Stomach smooth muscle (tissue), 2 donors: ENCODE results near the gene TRIM4.
"Not testable (repeated sequence)": the region's sequence is repeated elsewhere in the genome, so short reads cannot be mapped to it uniquely, and the experiment has no call there.

Source experiments
- H3K27ac ChIP-seq: one replicate; pipeline ENCODE4 v1.7.0; 2013; ENCODE audit warnings: mild to moderate bottlenecking, low read length, inconsistent platforms
- H3K27me3 ChIP-seq, 2 donors: one replicate each; pipeline ENCODE4 v1.7.0; 2013; ENCODE audit warnings: low read length in 2 of 2; ENCODE audit not compliant: insufficient read depth in 2 of 2, control insufficient read depth in 1 of 2
- H3K36me3 ChIP-seq, 2 donors: one replicate each; pipeline ENCODE4 v1.7.0; 2013; ENCODE audit warnings: low read length in 2 of 2; ENCODE audit not compliant: control insufficient read depth in 2 of 2, insufficient read depth in 2 of 2
- H3K4me1 ChIP-seq: one replicate; pipeline ENCODE4 v1.7.0; 2013; ENCODE audit warnings: low read length; ENCODE audit not compliant: control insufficient read depth, insufficient read depth
- H3K4me3 ChIP-seq, 2 donors: one replicate each; pipeline ENCODE4 v1.7.0; 2013; ENCODE audit warnings: low read length in 2 of 2
- H3K9ac ChIP-seq, 2 donors: one replicate each; pipeline ENCODE4 v1.7.0; 2013; ENCODE audit warnings: low read length in 2 of 2, mild to moderate bottlenecking in 1 of 2
- H3K9me3 ChIP-seq, 2 donors: one replicate each; pipeline ENCODE4 v1.7.0; 2013; ENCODE audit warnings: low read length in 2 of 2; ENCODE audit not compliant: control insufficient read depth in 2 of 2
- donor health status: healthy.
- donor health status: Pancreatic carcinoma.

Gene TRIM4

DNA sequence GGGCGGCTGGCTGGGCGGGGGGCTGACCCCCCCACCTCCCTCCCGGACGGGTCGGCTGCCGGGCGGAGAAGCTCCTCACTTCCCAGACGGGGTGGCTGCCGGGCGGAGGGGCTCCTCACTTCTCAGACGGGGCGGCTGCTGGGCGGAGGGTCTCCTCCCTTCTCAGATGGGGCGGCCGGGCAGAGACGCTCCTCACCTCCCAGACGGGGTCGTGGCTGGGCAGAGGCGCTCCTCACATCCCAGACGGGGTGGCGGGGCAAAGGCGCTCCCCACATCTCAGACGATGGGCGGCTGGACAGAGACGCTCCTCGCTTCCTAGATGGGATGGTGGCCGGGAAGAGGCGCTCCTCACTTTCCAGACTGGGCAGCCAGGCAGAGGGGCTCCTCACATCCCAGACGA is 31.0 kb downstream of the TRIM4 start:
- H3K36me3 ChIP-seq, result peaks cover 10 to 23% of the 10 kb centered on the region in 2 donors
- H3K9ac ChIP-seq, result not testable (repeated sequence)

GRCh38 chr7:99881370-99881769 is 38.0 kb downstream of the TRIM4 start:
- no peaks in the 10 kb centered on the region for H3K4me1 ChIP-seq
- H3K36me3 ChIP-seq, result no peaks in the 10 kb centered on the region
- no peak overlapping the region for H3K9ac ChIP-seq
- H3K9me3 ChIP-seq, result no peaks in the 10 kb centered on the region
- no peaks in the 10 kb centered on the region for H3K27me3 ChIP-seq
- no peak overlapping the region for H3K27ac ChIP-seq
- H3K4me3 ChIP-seq, result no peak overlapping the region

More for the DNA sequence above, 31.0 kb downstream of the TRIM4 start:
- not testable (repeated sequence) for H3K9me3 ChIP-seq, H3K27ac ChIP-seq, H3K4me3 ChIP-seq, H3K27me3 ChIP-seq, H3K4me1 ChIP-seq

- H3K4me1 ChIP-seq, result no peaks in the 10 kb centered on the region
- H3K27me3 ChIP-seq, result no peaks in the 10 kb centered on the region
- no peak within 1 kb of the TSS for H3K4me3 ChIP-seq
- H3K27ac ChIP-seq, result no peak within 1 kb of the TSS
- H3K9ac ChIP-seq, result no peak within 1 kb of the TSS
- no peaks in the 10 kb centered on the region for H3K9me3 ChIP-seq
- H3K36me3 ChIP-seq, result no peaks in the 10 kb centered on the region
Observed at GRCh38 chr7:99876933-99877332, 42.4 kb downstream of the TRIM4 start, which contains the start of gene OR2AE1. OR2AE1 (minus strand) TSS chr7:99877033; CDS start chr7:99877033, 0 bp downstream.

DNA sequence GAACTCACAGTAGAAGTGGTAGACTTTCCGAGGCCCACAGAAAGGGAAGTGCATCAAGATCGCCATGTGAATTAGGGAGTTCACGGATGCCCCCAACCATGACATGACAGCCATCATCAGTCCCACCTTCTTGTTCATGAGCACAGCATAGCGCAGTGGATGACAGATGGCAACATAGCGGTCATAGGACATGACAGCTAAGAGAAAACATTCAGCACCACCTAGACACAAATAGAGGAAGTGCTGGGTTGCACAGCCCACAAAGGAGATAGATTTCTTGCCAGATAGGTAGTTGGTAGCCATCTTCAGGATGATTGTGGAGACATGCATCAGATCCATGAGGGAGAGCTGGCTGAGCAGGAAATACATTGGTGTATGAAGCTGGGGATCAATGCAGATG is 42.8 kb downstream of the TRIM4 start:
- no peaks in the 10 kb centered on the region for H3K27me3 ChIP-seq
- no peak overlapping the region for H3K27ac ChIP-seq
- H3K4me1 ChIP-seq, result no peaks in the 10 kb centered on the region
- no peaks in the 10 kb centered on the region for H3K9me3 ChIP-seq
- H3K9ac ChIP-seq, result no peak overlapping the region
- H3K36me3 ChIP-seq, result no peaks in the 10 kb centered on the region
- no peak overlapping the region for H3K4me3 ChIP-seq

DNA sequence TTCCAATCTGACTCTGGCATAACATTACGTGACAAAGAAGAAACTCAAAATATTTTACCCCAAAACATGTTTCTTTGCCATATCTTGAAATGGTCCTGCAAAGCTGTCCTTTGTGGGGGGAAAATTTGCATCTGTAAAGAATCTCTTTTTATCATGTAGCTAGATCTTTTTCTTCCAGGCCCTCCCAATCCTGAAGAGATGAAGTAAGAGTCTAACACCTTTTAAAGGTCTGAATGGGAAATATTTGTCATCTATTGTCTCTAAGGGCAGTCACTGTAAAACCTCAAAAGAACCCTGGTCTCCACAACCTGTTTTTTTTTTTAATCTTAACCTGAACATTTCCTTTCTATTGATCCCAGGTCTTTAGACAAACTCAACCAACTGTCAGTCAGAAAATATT is 51.1 kb downstream of the TRIM4 start:
- Histone ChIP-seq H3K27me3 (no peaks in the 10 kb centered on the region), H3K4me1 (no peaks in the 10 kb centered on the region), H3K9ac (no peak overlapping the region), H3K9me3 (peaks cover 5 to 6% of the 10 kb centered on the region in 2 donors), H3K36me3 (no peaks in the 10 kb centered on the region), H3K27ac (no peak overlapping the region), H3K4me3 (no peak overlapping the region)

- not testable (repeated sequence) for H3K4me3 ChIP-seq, H3K36me3 ChIP-seq, H3K4me1 ChIP-seq, H3K9ac ChIP-seq, H3K27ac ChIP-seq, H3K27me3 ChIP-seq
- H3K9me3 ChIP-seq, result peaks cover 8 to 11% of the 10 kb centered on the region in 2 donors
Observed at GRCh38 chr7:99867477-99867876, 51.9 kb downstream of the TRIM4 start.

DNA sequence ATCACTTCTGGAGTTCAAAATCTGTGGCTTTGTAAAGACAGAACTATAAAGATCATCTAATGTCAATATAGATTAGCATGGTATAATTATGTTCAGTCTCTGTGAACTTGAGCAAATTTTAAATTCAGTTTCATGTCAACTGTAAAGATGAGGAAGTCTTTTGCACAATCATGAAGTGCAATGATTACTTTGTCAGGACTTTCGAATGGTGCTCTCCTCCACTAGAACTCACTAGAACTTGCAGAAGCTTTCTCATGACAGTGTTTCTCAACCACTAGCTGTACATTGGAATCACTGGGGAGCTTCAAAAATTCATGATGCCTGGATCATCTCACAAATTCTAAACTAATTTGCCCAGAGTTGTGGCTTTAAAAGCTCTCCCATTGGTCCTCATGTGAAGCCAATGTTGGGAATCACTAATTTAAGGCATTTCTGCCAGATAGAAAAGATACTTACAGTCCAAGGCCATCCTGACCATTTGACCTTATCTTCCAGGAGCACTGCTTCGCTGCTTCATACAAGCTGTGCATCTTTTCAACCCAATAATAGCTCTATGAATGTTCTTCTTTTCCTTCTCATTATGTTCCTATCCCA is 55.4 kb downstream of the TRIM4 start:
- no peaks in the 10 kb centered on the region for H3K27me3 ChIP-seq
- no peak overlapping the region for H3K4me3 ChIP-seq
- no peaks in the 10 kb centered on the region for H3K36me3 ChIP-seq
- H3K9ac ChIP-seq, result no peak overlapping the region
- H3K4me1 ChIP-seq, result no peaks in the 10 kb centered on the region
- peaks cover 8 to 13% of the 10 kb centered on the region in 2 donors for H3K9me3 ChIP-seq
- no peak overlapping the region for H3K27ac ChIP-seq

DNA sequence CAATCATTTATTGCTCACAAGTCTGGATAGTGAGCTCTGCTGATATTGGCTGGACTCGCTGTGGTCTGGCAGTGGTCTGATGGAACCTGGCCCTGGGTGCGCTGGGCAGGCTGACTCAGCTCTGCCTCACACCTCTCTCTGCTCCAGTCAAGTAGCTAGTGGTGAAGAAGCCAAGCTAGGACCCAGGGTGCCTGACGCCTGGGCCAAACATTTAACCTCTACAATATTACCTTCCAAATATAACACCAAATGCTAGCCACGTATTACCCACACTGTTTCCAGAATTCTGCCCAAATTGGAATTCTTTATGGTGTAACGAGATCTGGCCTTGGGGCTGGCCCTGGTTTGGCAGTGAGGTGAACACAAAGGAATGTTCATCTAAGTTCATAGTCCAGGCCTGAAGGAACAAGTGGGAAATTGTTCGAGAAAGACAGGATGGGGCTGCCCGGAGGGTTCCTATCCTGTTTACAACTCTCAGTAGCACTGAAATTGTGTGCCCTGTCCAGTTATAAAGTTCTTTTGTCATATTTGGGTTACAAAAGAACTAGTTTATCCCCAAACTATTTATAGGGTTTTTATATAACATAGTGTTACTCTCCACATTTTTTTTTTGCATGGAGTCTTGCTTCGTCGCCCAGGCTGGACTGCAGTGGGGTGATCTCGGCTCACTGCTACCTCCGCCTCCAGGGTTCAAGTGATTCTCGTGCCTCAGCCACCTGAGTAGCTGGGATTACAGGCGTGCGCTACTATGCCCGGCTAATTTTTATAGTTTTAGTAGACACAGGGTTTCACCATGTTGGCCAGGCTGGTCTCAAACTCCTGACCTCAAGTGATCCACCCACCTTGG is 58.8 kb downstream of the TRIM4 start:
- Histone ChIP-seq H3K4me1 (no peaks in the 10 kb centered on the region), H3K27me3 (no peaks in the 10 kb centered on the region), H3K27ac (no peak overlapping the region), H3K9ac (no peak overlapping the region), H3K4me3 (no peak overlapping the region), H3K9me3 (peaks cover 8 to 13% of the 10 kb centered on the region in 2 donors), H3K36me3 (no peaks in the 10 kb centered on the region)

DNA sequence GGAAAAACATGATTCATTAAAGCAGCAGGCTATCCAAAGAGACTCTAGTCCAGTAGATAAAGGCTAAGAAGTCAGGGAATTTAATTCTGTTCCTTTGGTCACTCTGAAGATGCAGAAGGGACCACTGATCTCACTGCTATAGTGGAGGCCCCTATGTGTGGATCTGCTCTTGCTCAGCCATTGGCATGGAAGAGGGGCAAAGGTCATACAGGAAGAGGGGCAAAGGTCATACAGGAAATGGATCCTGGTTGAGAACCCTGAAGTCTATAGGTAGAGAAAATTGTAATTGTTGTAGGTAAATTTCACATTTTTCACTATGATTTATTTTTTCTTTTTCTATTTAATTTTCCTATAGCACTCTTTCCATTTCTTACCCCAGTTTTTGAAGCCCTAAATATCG is 64.1 kb downstream of the TRIM4 start:
- Histone ChIP-seq H3K9ac (no peak overlapping the region), H3K27me3 (no peaks in the 10 kb centered on the region), H3K27ac (no peak overlapping the region), H3K36me3 (no peaks in the 10 kb centered on the region), H3K9me3 (no peaks in the 10 kb centered on the region), H3K4me3 (no peak overlapping the region), H3K4me1 (no peaks in the 10 kb centered on the region)

DNA sequence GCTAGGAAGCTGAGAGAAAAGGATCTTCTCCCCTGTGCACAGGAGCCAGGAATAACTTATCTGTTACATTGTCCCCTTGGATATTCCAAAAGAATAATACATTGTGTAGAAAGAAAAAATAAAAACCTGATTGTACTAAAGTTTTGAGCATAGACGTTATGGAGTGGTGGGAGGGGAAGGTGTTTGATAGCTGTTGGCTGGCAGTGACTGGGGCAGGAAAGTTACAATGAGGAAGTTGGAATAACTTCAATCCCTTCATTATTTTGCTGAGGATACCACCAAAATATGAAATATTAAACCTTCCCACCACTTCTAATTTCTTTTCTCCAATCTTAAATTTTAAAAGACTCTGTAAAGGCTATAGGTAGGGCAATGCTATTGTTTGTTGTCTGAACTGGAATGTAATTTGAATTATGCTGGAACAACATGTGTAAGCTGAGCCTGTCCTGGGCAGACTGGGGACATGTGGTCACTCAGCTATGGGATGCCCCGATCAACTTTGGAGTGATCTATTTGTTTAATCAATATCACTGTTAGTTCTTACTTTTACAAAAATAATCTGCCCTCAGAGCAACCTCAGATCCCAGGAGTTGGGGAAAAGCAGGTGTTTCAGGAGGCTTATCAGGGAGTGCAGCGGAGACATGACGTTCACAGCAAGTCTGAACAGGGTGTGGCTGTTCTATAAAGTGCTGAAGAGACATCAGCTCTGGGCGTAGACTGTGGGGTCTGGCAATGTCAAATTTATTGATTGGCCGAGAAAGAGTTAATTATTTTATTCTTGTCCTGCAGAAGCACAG is 70.7 kb downstream of the TRIM4 start:
- Histone ChIP-seq H3K27me3 (no peaks in the 10 kb centered on the region), H3K4me3 (no peak overlapping the region), H3K27ac (no peak overlapping the region), H3K4me1 (no peaks in the 10 kb centered on the region), H3K9ac (no peak overlapping the region), H3K9me3 (no peaks in the 10 kb centered on the region), H3K36me3 (no peaks in the 10 kb centered on the region)
